ENCODE data around the gene TAF1. TPM values are rescaled to one million over a fixed set of nuclear protein-coding genes. Genes with fewer than 3 reads are reported as not detected.
"Not testable (repeated sequence)": the region's sequence is repeated elsewhere in the genome, so short reads cannot be mapped to it uniquely, and the experiment has no call there.

The TAF1 gene
- total and polyA plus RNA-seq, 9 of the 15 experiments (the other 6 are each of a cell fraction or from before 2014, with no cell fraction given), result 6.4 to 45.1 (median 38.1) TPM

- WGBS (ENCODE audit: insufficient coverage, low coverage, missing lambda C conversion rate), result 29% methylated on average over 6 of the region's 11 CpGs
- H3K4me1 ChIP-seq (replicated peaks in 1 of 2; ENCODE audit: control insufficient read depth in 2 of 2, insufficient read depth in 2 of 2, low read length in 2 of 2); H3K79me2 ChIP-seq (ENCODE audit: control insufficient read depth, insufficient read depth, low read length); in situ Hi-C loops (cut with MboI); POLR2A ChIA-PET; H3K4me2 ChIP-seq (ENCODE audit: insufficient read depth, low read length); H2AFZ ChIP-seq (ENCODE audit: low read depth, low read length); H3K36me3 ChIP-seq (ENCODE audit: control insufficient read depth, insufficient read depth, low read length); intact Hi-C loops (cut with micrococcal nuclease); H3K27ac ChIP-seq (ENCODE audit: extremely low read depth, low read depth, low read length); ATAC-seq; H3K9me1 ChIP-seq (ENCODE audit: control insufficient read depth, insufficient read depth, low read length); H3K27me3 ChIP-seq (ENCODE audit: control insufficient read depth in 2 of 2, insufficient read depth in 2 of 2, low read length in 2 of 2); H3K4me3 ChIP-seq; H3K9me3 ChIP-seq (replicated peaks; ENCODE audit: control insufficient read depth, insufficient read depth, low read depth, low read length); DNase-seq (ENCODE audit: extremely low read depth in 1 of 4, low spot score in 3 of 4); H3K9ac ChIP-seq (ENCODE audit: insufficient read depth in 1 of 2, low read depth in 2 of 2, low read length in 2 of 2); H4K20me1 ChIP-seq (replicated peaks; ENCODE audit: control insufficient read depth, insufficient read depth, low read length); BruUV-seq (replicated peaks); CTCF ChIA-PET (ENCODE audit: low intra/inter-chr PET ratio); FAIRE-seq: not testable (repeated sequence)
- TF ChIP-seq ZNF121 (CRISPR knock-in tag; conservative IDR thresholded peaks at IDR 0.05), result peak; percentile 57
Observed at GRCh38 chrX:71324452-71324851, 41.7 kb upstream of the TAF1 start.

- no peaks in the 10 kb centered on the region for H3K9me3 ChIP-seq (replicated peaks; ENCODE audit: control insufficient read depth, insufficient read depth, low read depth, low read length)
- H2AFZ ChIP-seq (ENCODE audit: low read depth, low read length), result no peak overlapping the region
- FAIRE-seq (no peak), ATAC-seq (no peak), DNase-seq (ENCODE audit: extremely low read depth in 1 of 4, low spot score in 3 of 4) (no peak)
- no peak overlapping the region for H3K27ac ChIP-seq (ENCODE audit: extremely low read depth, low read depth, low read length)
- WGBS (ENCODE audit: insufficient coverage, low coverage, missing lambda C conversion rate), result 24% methylated on average over 3 of the region's 3 CpGs
- H3K36me3 ChIP-seq (ENCODE audit: control insufficient read depth, insufficient read depth, low read length), result no peaks in the 10 kb centered on the region
- TF ChIP-seq BCL6 (CRISPR knock-in tag; IDR thresholded peaks at IDR 0.05) (no peak), ETS2 (tag; IDR thresholded peaks at IDR 0.05; ENCODE audit: borderline replicate concordance, poor library complexity, severe bottlenecking) (no peak), ARID1B (IDR thresholded peaks at IDR 0.05) (no peak), TRIM24 (IDR thresholded peaks at IDR 0.05) (peak in 1 of 2 experiments; percentile 17; a peak in 1 of 4 replicates), TRIM25 (IDR thresholded peaks at IDR 0.05; ENCODE audit: borderline replicate concordance) (no peak), CBX3 (IDR thresholded peaks at IDR 0.05; ENCODE audit: borderline replicate concordance in 1 of 2, low read length in 2 of 2) (peak in 1 of 2 experiments; percentile 91; a peak in 2 of 3 replicates), ZNF12 (CRISPR knock-in tag; IDR thresholded peaks at IDR 0.05) (no peak), FOXJ2 (tag; IDR thresholded peaks at IDR 0.05) (no peak), CEBPB (tag; IDR thresholded peaks at IDR 0.05) (no peak), TRIM28 (IDR thresholded peaks at IDR 0.05) (peak; percentile 52; the same call in 1 of the 2 replicates)
- TF ChIP-seq, protein P1, sequence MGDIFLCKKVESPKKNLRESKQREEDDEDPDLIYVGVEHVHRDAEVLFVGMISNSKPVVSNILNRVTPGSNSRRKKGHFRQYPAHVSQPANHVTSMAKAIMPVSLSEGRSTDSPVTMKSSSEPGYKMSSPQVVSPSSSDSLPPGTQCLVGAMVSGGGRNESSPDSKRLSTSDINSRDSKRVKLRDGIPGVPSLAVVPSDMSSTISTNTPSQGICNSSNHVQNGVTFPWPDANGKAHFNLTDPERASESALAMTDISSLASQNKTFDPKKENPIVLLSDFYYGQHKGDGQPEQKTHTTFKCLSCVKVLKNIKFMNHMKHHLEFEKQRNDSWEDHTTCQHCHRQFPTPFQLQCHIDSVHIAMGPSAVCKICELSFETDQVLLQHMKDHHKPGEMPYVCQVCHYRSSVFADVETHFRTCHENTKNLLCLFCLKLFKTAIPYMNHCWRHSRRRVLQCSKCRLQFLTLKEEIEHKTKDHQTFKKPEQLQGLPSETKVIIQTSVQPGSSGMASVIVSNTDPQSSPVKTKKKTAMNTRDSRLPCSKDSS (IDR thresholded peaks at IDR 0.05; ENCODE audit: low read depth, partially characterized antibody), result peak; percentile 83
- H3K4me2 ChIP-seq (ENCODE audit: insufficient read depth, low read length), result no peak overlapping the region
- H4K20me1 ChIP-seq (replicated peaks; ENCODE audit: control insufficient read depth, insufficient read depth, low read length), result no peaks in the 10 kb centered on the region
- H3K79me2 ChIP-seq (ENCODE audit: control insufficient read depth, insufficient read depth, low read length), result no peaks in the 10 kb centered on the region
- intact Hi-C loops (cut with micrococcal nuclease), result no loop called here
- no TSS peak for BruUV-seq (replicated peaks)
- no peaks in the 10 kb centered on the region for H3K9me1 ChIP-seq (ENCODE audit: control insufficient read depth, insufficient read depth, low read length)
- no peak overlapping the region for H3K9ac ChIP-seq (ENCODE audit: insufficient read depth in 1 of 2, low read depth in 2 of 2, low read length in 2 of 2)
- POLR2A ChIA-PET, result no interaction called here
- H3K4me3 ChIP-seq, result no peak overlapping the region
- H3K27me3 ChIP-seq (ENCODE audit: control insufficient read depth in 2 of 2, insufficient read depth in 2 of 2, low read length in 2 of 2), result no peaks in the 10 kb centered on the region
- in situ Hi-C loops (cut with MboI), result loop anchor here (25.0 kb wide), 1 partner anchor 564 kb away; no protein-coding TSS in a partner anchor
- H3K4me1 ChIP-seq (replicated peaks in 1 of 2; ENCODE audit: control insufficient read depth in 2 of 2, insufficient read depth in 2 of 2, low read length in 2 of 2), result no peaks in the 10 kb centered on the region
- CTCF ChIA-PET (ENCODE audit: low intra/inter-chr PET ratio), result no interaction called here
Observed at GRCh38 chrX:71326394-71326793, 39.8 kb upstream of the TAF1 start.

Data from K562 (cell line).